AG09319 (cell line): ENCODE data around the gene TTC7B.

Experiments used
- DNase-seq: peaks from one replicate; pipeline ENCODE4 v3.0.0-alpha.2; 2010; ENCODE audit warnings: low read depth; ENCODE audit errors: extremely low read depth
- TF ChIP-seq, protein P1 (sequence below): IDR thresholded peaks from 2 replicates; pipeline ENCODE4 v1.5.1; 2011; ENCODE audit warnings: low read depth, mild to moderate bottlenecking, inconsistent platforms, low read length, moderate library complexity

Gene TTC7B

DNA sequence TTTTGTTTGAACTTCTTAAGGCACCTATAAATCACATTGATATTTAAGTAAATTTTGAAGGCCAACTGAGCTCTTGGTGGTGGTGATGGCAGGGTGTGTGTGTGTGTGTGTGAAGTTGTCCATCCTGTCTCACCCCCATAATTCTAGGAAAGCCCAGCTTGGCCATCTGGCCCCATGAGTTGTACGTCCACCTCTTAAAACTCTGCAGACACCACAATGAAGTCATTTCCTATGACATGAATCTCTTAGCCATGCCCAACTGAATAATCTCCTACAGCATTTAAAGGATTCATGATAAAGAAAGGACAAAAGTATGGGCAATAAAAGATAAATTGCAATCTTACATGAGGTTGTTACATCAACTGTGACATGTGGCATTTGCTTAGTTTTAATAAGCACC, 123.4 kb downstream of the TTC7B start:
- DNase-seq: no peak
- TF ChIP-seq, protein P1, sequence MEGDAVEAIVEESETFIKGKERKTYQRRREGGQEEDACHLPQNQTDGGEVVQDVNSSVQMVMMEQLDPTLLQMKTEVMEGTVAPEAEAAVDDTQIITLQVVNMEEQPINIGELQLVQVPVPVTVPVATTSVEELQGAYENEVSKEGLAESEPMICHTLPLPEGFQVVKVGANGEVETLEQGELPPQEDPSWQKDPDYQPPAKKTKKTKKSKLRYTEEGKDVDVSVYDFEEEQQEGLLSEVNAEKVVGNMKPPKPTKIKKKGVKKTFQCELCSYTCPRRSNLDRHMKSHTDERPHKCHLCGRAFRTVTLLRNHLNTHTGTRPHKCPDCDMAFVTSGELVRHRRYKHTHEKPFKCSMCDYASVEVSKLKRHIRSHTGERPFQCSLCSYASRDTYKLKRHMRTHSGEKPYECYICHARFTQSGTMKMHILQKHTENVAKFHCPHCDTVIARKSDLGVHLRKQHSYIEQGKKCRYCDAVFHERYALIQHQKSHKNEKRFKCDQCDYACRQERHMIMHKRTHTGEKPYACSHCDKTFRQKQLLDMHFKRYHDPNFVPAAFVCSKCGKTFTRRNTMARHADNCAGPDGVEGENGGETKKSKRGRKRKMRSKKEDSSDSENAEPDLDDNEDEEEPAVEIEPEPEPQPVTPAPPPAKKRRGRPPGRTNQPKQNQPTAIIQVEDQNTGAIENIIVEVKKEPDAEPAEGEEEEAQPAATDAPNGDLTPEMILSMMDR: no peak

- TF ChIP-seq, protein P1: no peak
- DNase-seq: peak; percentile 35
Observed at GRCh38 chr14:90692061-90692460, 124.2 kb downstream of the TTC7B start.

DNA sequence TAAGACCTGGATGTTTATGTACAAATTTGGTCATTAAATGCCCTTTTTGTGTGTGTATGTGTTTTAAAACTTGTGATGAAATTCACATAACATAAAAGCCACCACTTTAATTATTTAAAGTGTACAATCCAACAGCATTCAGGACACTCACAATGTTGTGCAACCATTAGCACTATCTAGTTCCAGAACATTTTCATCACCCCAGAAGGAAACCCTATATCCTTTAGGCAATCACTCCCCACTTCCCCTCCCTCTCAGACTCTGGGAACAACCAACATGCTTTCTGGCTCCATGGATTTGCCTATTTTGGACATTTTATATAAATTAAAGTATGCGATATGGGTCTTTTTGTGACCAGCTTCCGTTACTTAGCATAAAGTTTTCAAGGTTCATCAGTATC, 124.6 kb downstream of the TTC7B start:
- TF ChIP-seq, protein P1: no peak
- no peak for DNase-seq

DNA sequence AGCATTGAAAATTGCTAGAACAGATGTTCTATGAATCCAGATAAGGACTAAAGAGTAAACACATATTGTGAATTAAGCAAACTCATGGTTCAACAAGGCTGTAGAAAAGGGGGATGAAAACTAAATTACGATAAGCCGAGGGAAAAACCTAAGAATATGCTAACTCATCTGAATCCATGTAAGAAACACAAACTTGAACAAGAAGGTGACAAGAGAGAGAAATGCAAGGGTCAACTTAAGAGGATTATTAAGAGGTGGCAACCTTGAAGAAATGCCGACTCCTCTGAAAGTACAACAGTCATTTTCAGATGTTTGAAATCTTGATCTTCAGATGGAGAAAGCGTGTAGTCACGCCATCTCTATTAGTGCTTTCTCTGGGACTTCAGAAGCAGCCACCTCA, 128.6 kb downstream of the TTC7B start:
- no peak for DNase-seq
- TF ChIP-seq, protein P1: no peak

GRCh38 chr14:90682615-90683014, 133.6 kb downstream of the TTC7B start:
- no peak for DNase-seq
- TF ChIP-seq, protein P1: no peak

DNA sequence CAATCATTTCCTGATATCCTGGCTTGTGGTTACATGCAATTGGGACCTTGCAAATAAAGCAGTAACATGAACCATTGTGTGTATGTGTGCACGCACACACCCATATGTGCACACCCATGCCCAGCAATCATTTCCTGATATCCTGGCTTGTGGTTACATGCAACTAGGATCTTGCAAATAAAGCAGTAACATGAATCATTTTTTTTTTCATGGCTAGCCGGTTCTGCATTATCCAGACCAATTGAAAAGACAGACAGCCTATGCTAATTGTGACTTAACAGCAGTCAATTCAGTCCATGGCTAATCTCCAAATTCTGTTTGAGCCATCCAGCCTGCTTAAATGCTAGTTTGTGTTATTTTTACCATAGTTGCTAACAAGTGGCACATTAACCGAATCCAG, 134.3 kb downstream of the TTC7B start:
- TF ChIP-seq, protein P1: no peak
- DNase-seq: no peak

DNA sequence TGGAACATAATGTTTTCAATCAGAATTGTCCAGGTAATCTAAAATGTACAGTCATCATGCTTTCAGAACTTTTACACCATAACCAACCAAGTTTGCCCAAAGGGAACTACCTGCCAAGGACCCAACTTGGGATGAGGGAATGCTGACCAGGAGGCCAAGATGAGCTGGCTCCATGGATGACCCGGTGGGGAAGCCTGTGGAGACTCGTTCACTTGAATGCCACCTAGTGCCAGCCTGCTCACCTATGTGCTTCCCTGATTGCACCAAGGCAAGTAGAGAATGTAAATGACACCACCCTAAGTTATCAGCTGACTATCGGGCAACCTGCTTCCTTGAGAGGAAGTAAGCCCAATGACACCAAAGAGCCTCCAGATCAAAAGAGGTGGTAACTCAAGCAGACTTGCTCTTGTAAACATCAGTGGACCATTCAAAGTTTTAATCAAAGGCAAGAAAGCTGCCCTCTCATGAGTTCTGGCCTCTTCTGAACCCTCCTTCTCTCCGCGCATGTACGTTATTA, 137.3 kb downstream of the TTC7B start:
- DNase-seq: no peak
- TF ChIP-seq, protein P1: no peak
